ENCODE results near the gene ATOH8. TPM values are rescaled to one million over a fixed set of nuclear protein-coding genes. Genes with fewer than 3 reads are reported as not detected.

The ATOH8 gene, protein sequence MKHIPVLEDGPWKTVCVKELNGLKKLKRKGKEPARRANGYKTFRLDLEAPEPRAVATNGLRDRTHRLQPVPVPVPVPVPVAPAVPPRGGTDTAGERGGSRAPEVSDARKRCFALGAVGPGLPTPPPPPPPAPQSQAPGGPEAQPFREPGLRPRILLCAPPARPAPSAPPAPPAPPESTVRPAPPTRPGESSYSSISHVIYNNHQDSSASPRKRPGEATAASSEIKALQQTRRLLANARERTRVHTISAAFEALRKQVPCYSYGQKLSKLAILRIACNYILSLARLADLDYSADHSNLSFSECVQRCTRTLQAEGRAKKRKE
- 115 and 129 TPM in 2 replicates for total RNA-seq

GRCh38 chr2:85753525-85754312, at the start of gene ATOH8:
TSS of gene ATOH8 (plus strand) at chr2:85753991. CDS start at chr2:85754190, 199 bp downstream.

Other genes starting within 250 kb of the ATOH8 start
- gene MAT2A, start 214.8 kb upstream of the ATOH8 start, total RNA-seq = 86.3 and 97.7 TPM in 2 replicates
- gene GGCX, start 192.5 kb upstream of the ATOH8 start, total RNA-seq = 46.5 and 82.5 TPM in 2 replicates
- gene VAMP8, start 176.4 kb upstream of the ATOH8 start, total RNA-seq = 0.16 and 2.2 TPM in 2 replicates
- 30.6 and 43.5 TPM in 2 replicates for gene VAMP5, start 169.6 kb upstream of the ATOH8 start, total RNA-seq
- gene RNF181, start 158.2 kb upstream of the ATOH8 start, total RNA-seq = 136 and 149 TPM in 2 replicates
- gene TMEM150A, start 151.3 kb upstream of the ATOH8 start, total RNA-seq = 21.4 and 31.4 TPM in 2 replicates
- 7.4 and 11.0 TPM in 2 replicates for gene C2orf68, start 141.9 kb upstream of the ATOH8 start, total RNA-seq
- 46.2 and 46.3 TPM in 2 replicates for gene USP39, start 137.8 kb upstream of the ATOH8 start, total RNA-seq
- gene SFTPB, start 85.8 kb upstream of the ATOH8 start, total RNA-seq = not detected in 2 replicates
- gene GNLY, start 59.6 kb upstream of the ATOH8 start, total RNA-seq = not detected in 2 replicates
- 16.4 and 32.1 TPM in 2 replicates for gene ST3GAL5, start 135.0 kb downstream of the ATOH8 start, total RNA-seq

All from cardiac atrium fibroblast (primary cell).